ENCODE data around the gene SRGAP3.

The SRGAP3 gene

GRCh38 chr3:8967553-8967952 is 281.9 kb downstream of the SRGAP3 start:
- TF ChIP-seq CTCF (IDR thresholded peaks at IDR 0.05; ENCODE audit: insufficient read depth, low read depth, low read length, missing control alignments) = no peak
- no peak overlapping the region for H3K4me3 ChIP-seq (ENCODE audit: low read depth, low read length)
- DNase-seq (ENCODE audit: low read depth) = no peak

DNA sequence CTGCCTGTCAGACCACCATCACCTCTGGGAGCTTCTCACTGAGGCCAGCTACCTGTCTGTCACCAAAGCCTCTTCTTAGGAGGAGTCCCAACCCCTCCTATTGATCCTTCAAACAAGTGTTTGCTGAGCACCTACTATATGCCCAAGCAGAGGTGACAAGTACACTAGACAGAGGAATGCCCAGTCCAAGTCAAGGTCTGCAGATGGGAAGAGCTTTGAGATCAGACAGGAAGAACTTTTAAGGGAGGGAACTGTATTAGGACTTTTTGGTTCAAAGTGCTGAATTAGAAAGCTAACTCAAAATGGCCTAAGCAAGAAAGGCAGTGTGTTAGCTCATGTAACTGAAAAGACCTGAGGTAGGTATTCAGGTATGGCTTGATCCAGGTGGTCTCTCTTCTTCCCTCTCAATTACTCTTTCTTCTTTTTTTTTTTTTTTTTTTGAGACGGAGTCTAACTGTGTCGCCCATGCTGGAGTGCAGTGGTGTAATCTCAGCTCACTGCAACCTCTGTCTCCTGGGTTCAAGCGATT is 282.6 kb downstream of the SRGAP3 start:
- TF ChIP-seq CTCF (IDR thresholded peaks at IDR 0.05; ENCODE audit: insufficient read depth, low read depth, low read length, missing control alignments) = no peak
- no peak for DNase-seq (ENCODE audit: low read depth)
- H3K4me3 ChIP-seq (ENCODE audit: low read depth, low read length) = no peak overlapping the region

DNA sequence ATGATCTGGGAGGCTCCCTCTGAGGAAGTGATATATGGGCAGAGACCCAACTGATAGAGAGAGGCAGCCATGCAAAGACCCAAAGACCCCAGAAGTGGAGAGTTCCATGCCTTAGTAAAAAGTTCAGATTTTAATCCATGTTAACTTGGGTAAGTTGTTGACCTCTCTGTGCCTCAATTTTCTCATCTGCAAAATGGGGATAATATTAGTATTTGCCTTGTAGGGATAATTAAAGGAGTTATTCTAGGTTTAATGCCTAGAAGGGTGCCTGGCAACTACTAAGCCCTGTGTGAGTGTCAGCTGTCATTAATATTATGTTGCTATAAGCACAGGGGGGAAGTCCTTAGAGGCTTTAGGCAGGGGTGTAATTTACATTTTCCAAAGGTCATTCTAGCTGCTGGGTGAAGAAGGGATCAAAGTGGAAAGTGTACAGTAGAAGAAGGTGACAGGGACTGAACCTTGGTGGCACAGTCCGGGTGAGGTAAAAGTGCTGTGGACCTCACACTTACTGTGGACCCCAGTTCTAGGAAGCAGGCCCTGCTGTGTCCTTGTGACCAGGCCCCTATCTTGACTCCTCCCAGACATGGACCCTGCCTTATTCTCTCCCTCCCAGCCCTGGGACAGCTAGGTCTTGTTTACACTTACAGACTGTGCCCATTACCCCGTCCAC is 283.2 kb downstream of the SRGAP3 start:
- no peak for TF ChIP-seq CTCF (IDR thresholded peaks at IDR 0.05; ENCODE audit: insufficient read depth, low read depth, low read length, missing control alignments)
- DNase-seq (ENCODE audit: low read depth) = no peak
- no peak overlapping the region for H3K4me3 ChIP-seq (ENCODE audit: low read depth, low read length)

DNA sequence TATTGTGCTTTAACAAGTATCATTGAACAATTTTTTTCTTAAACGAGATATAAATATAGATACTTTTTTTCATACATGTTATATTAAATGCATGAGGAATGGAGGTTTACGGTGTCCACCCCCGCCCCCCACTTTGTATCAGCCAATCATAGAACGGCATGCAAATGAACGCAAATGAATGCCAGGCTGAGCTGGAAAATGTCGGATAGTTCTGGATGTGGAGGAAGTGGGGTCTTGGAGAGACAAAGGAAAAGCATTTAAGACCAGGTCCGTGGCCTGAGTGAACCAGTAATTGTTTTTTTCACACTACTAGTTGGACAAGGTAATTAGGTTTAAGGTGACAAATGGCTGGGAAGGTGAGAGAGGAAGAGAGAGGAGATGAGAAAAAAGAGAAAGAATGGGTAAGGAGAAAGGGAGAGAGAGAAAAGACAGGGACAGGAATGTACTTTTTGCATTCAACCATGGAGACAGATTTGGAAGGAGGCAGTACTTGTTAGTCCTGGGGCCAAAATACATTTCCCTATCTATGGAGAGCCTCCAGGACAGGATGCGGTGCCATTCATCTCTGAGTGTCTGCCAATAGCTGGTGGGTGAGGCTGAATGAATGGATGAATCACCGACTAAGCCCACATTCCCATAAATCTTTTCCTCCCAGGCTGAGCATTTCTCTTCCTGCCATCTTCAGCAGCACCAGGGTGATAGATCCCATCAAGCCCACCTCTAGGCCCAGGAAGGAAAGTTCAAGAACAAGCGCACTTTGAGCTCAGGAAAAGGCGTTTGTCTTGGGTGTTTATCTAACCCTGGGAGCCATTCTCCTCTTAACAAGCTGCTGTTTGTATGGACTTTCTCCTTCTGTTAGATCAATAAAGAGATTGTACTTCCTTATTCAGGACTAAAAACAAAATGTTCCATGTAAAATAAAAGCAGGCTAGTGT is 284.7 kb downstream of the SRGAP3 start:
- no peak for DNase-seq (ENCODE audit: low read depth)
- no peak for TF ChIP-seq CTCF (IDR thresholded peaks at IDR 0.05; ENCODE audit: insufficient read depth, low read depth, low read length, missing control alignments)
- H3K4me3 ChIP-seq (ENCODE audit: low read depth, low read length) = no peak overlapping the region

DNA sequence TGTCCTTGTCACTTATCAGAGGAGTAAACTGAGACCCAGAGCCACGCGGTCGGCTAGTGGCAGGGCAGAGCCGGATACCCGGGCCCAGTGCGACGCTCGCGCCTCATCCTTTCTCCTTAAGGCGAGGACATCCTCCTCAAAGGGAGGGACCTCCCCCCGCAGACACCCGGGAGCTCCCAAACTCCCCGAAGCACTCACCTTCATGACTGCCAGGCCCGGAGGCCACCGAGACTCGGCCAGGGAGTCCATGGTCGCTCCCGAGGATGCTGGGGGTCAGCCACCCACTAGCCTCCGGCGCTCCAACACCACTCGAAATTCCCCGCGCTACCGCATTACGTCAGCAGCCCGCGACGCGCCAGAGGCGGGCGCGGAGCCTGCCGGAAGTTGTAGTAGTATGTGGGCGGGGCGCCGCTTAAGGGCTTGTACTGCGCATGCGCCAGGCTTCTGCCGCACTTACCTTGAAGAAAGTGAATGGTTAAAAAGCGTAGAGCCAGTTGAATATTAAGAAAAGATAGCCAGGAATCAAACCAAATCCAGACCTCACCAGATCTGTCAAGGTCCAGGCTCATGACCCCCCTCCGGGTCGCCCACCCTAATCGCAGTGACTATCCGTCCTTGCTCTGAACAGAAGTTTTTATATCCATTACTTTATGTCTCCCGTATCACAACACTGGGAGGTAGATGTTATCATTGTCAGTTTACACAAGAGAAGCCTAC is 286.2 kb downstream of the SRGAP3 start, which contains the start of gene RAD18:
Gene RAD18, minus strand, starts transcription at position 336 of the 717 bp plus-strand sequence. Its CDS starts 87 bp downstream, at position 249.
- no peak for TF ChIP-seq CTCF (IDR thresholded peaks at IDR 0.05; ENCODE audit: insufficient read depth, low read depth, low read length, missing control alignments)
- H3K4me3 ChIP-seq (ENCODE audit: low read depth, low read length) = peak within 1 kb of the TSS; percentile 93
- DNase-seq (ENCODE audit: low read depth) = peak; percentile 95

GRCh38 chr3:8962226-8962861 is 287.1 kb downstream of the SRGAP3 start:
- no peak for TF ChIP-seq CTCF (IDR thresholded peaks at IDR 0.05; ENCODE audit: insufficient read depth, low read depth, low read length, missing control alignments)
- DNase-seq (ENCODE audit: low read depth) = no peak
- H3K4me3 ChIP-seq (ENCODE audit: low read depth, low read length) = peak overlapping the region; percentile 93
